HepG2 (cell line): ENCODE data around the gene EGFLAM. TPM values are rescaled to one million over a fixed set of nuclear protein-coding genes. Genes with fewer than 3 reads are reported as not detected.

Source experiments
- ATAC-seq: fragments of 200-7000 bp; cut with Tn5 transposase; 3 replicates; pipeline ENCODE4 v1.9.1; 2020; ENCODE audit warnings: mild to moderate bottlenecking, moderate library complexity
- BruUV-seq: library from RNA; stranded (reverse); fragments of 400-500 nt; replicated peaks from 2 replicates; lab custom pipeline; 2021; lab: Mats Ljungman, UMichigan
- CTCF ChIA-PET: fragments of 300-600 bp; formaldehyde crosslinking; extraction: SDS; loops from one replicate; lab custom pipeline; 2021; ENCODE audit warnings: low total read pairs, inconsistent platforms, low intra/inter-chr PET ratio; lab: Yijun Ruan, JAX
- POLR2A ChIA-PET: fragments of 350-600 bp; sonication (Branson Sonifier 250); formaldehyde crosslinking; loops from one replicate; lab custom pipeline; 2020; ENCODE audit warnings: antibody characterized with exemption, inconsistent platforms; lab: Yijun Ruan, JAX
- DNase-seq: peaks from one replicate; pipeline ENCODE4 v3.0.0-alpha.2; 2015; ENCODE audit warnings: low spot score
- FAIRE-seq: peaks from 3 replicates; lab custom pipeline; 2011; peaks lifted over from hg19 to GRCh38; lab: Jason Lieb, UNC
- H2AFZ ChIP-seq: one replicate; pipeline ENCODE4 v1.6.1; 2011; ENCODE audit warnings: low read length, inconsistent platforms
- H3K27ac ChIP-seq: fragments of 300-600 bp; 3 replicates; pipeline ENCODE4 v1.8.0; 2011; ENCODE audit warnings: mixed run types, mild to moderate bottlenecking, mixed read lengths, low read length, inconsistent platforms; ENCODE audit not compliant: insufficient read depth; ENCODE audit errors: extremely low read length
- H3K27me3 ChIP-seq, 2 experiments: fragments of 200-600 bp in 1 of 2; 2 replicates in 1 of 2; 3 replicates in 1 of 2; pipeline versions ENCODE4 v1.6.0 to v1.8.0; 2011; ENCODE audit warnings: low read length in 2 of 2, mild to moderate bottlenecking in 2 of 2, moderate library complexity in 2 of 2, inconsistent platforms in 1 of 2; ENCODE audit not compliant: insufficient read depth in 2 of 2, control insufficient read depth in 1 of 2
- H3K36me3 ChIP-seq, 2 experiments: fragments of 200-600 bp in 1 of 2; replicated peaks in 1 of 2; 2 replicates in 1 of 2; 3 replicates in 1 of 2; pipeline versions ENCODE4 v1.5.1 to v1.8.0; 2011; ENCODE audit warnings: low read length in 2 of 2, inconsistent platforms in 1 of 2; ENCODE audit not compliant: insufficient read depth in 2 of 2, control insufficient read depth in 1 of 2
- H3K4me1 ChIP-seq: 2 replicates; pipeline ENCODE4 v1.5.1; 2012; ENCODE audit warnings: low read length, inconsistent platforms; ENCODE audit not compliant: insufficient read depth
- H3K4me2 ChIP-seq: 2 replicates; pipeline ENCODE4 v1.6.0; 2011; ENCODE audit warnings: low read depth, low read length, inconsistent platforms
- H3K4me3 ChIP-seq, 3 experiments: fragments of 200-600 bp in 1 of 3; sonication (generic), shearing (Covaris generic) in 1 of 3; replicated peaks in 1 of 3; 2 replicates each; pipeline ENCODE4 v1.5.1; 2011 to 2016; ENCODE audit warnings: low read length in 3 of 3, inconsistent platforms in 2 of 3, low read depth in 2 of 3, mild to moderate bottlenecking in 2 of 3, control low read depth in 1 of 3, mixed read lengths in 1 of 3; ENCODE audit not compliant: insufficient read depth in 1 of 3
- H3K79me2 ChIP-seq: one replicate; pipeline ENCODE4 v1.6.1; 2011; ENCODE audit warnings: low read length, inconsistent platforms; ENCODE audit not compliant: insufficient read depth
- H3K9ac ChIP-seq: 2 replicates; pipeline ENCODE4 v1.6.0; 2011; ENCODE audit warnings: mild to moderate bottlenecking, low read depth, low read length, inconsistent platforms; ENCODE audit not compliant: insufficient read depth
- H3K9me3 ChIP-seq: 2 replicates; pipeline ENCODE4 v1.5.1; 2012; ENCODE audit warnings: mild to moderate bottlenecking, low read length
- H4K20me1 ChIP-seq: 2 replicates; pipeline ENCODE4 v1.6.0; 2011; ENCODE audit warnings: inconsistent platforms, mild to moderate bottlenecking, low read length, moderate library complexity; ENCODE audit not compliant: insufficient read depth
- BCL6 ChIP-seq: IDR thresholded peaks from 2 replicates; pipeline ENCODE4 v1.6.1; 2016; ENCODE audit warnings: missing genetic modification reagents, missing compliant biosample characterization
- FOXC1 ChIP-seq: sonication (generic); formaldehyde crosslinking; IDR thresholded peaks from 2 replicates; pipeline ENCODE4 v1.8.0; 2022; ENCODE audit warnings: mild to moderate bottlenecking, missing genetic modification reagents, borderline replicate concordance
- GZF1 ChIP-seq: sonication (generic); formaldehyde crosslinking; IDR thresholded peaks from 2 replicates; pipeline ENCODE4 v1.5.1; 2020; ENCODE audit warnings: mild to moderate bottlenecking, missing genetic modification reagents
- HDAC6 ChIP-seq: fragments of 200-600 bp; sonication (generic); IDR thresholded peaks from 2 replicates; pipeline ENCODE4 v1.7.0; 2017; ENCODE audit warnings: mild to moderate bottlenecking, antibody characterized with exemption, low read length, low read depth
- HMG20A ChIP-seq: IDR thresholded peaks from 2 replicates; pipeline ENCODE4 v1.6.1; 2016; ENCODE audit warnings: borderline replicate concordance
- HNF4G ChIP-seq, 2 experiments: sonication (generic) in 1 of 2; formaldehyde crosslinking in 1 of 2; IDR thresholded peaks; 2 replicates each; pipeline versions ENCODE4 v1.4.0 to v1.6.1; 2011 to 2020; ENCODE audit warnings: borderline replicate concordance in 2 of 2, low read depth in 2 of 2, mild to moderate bottlenecking in 2 of 2, low read length in 1 of 2, missing genetic modification reagents in 1 of 2, moderate library complexity in 1 of 2
- IKZF1 ChIP-seq: fragments of 450-650 bp; IDR thresholded peaks from 2 replicates; pipeline ENCODE4 v1.7.1; 2016
- KDM3A ChIP-seq: IDR thresholded peaks from 2 replicates; pipeline ENCODE4 v1.6.1; 2018; ENCODE audit warnings: low read depth, missing compliant biosample characterization
- MED13 ChIP-seq: sonication (generic); formaldehyde crosslinking; IDR thresholded peaks from 2 replicates; pipeline ENCODE4 v1.5.0; 2020; ENCODE audit warnings: missing genetic modification reagents
- MLLT10 ChIP-seq: sonication (generic); formaldehyde crosslinking; IDR thresholded peaks from 2 replicates; pipeline ENCODE4 v1.4.0; 2020; ENCODE audit warnings: missing genetic modification reagents
- MYNN ChIP-seq: sonication (generic); formaldehyde crosslinking; IDR thresholded peaks from 2 replicates; pipeline ENCODE4 v1.4.0; 2020; ENCODE audit warnings: mild to moderate bottlenecking, low read depth, missing genetic modification reagents
- NR2C2 ChIP-seq: sonication (generic); formaldehyde crosslinking; IDR thresholded peaks from 2 replicates; pipeline ENCODE4 v1.4.0; 2020; ENCODE audit warnings: missing genetic modification reagents, mild to moderate bottlenecking, moderate library complexity, borderline replicate concordance
- RFX3 ChIP-seq: IDR thresholded peaks from 2 replicates; pipeline ENCODE4 v1.6.1; 2016; ENCODE audit warnings: missing biosample characterization, missing genetic modification reagents
- THYN1 ChIP-seq: sonication (generic); formaldehyde crosslinking; IDR thresholded peaks from 2 replicates; pipeline ENCODE4 v1.8.1; 2023; ENCODE audit warnings: low read depth, mild to moderate bottlenecking, moderate library complexity, missing genetic modification reagents, borderline replicate concordance
- TOE1 ChIP-seq: sonication (generic); formaldehyde crosslinking; IDR thresholded peaks from 2 replicates; pipeline ENCODE4 v1.4.0; 2020; ENCODE audit warnings: mild to moderate bottlenecking, missing genetic modification reagents
- TSC22D2 ChIP-seq: sonication (generic); formaldehyde crosslinking; IDR thresholded peaks from 2 replicates; pipeline ENCODE4 v1.5.1; 2020; ENCODE audit warnings: missing genetic modification reagents, mild to moderate bottlenecking, borderline replicate concordance
- ZKSCAN1 ChIP-seq: fragments of 150-350 bp; IDR thresholded peaks from 2 replicates; pipeline ENCODE4 v1.6.1; 2014; ENCODE audit warnings: low read length
- ZNF672 ChIP-seq: sonication (generic); formaldehyde crosslinking; IDR thresholded peaks from 2 replicates; pipeline ENCODE4 v1.8.1; 2022; ENCODE audit warnings: missing genetic modification reagents
- ZNF816 ChIP-seq: sonication (generic); formaldehyde crosslinking; IDR thresholded peaks from 2 replicates; pipeline ENCODE4 v1.8.0; 2022; ENCODE audit warnings: missing genetic modification reagents, mild to moderate bottlenecking, borderline replicate concordance
- WGBS: methylation state at CpG from one replicate; pipeline ENCODE4 v1.1.6; 2017; ENCODE audit warnings: low lambda C conversion rate; 5-methylcytosine and 5-hydroxymethylcytosine counted together
- in situ Hi-C: cut with HindIII; loops from 2 replicates; pipeline ENCODE4 v1.10.0; 2017; ENCODE audit warnings: low pct_unique_long_range_greater_than_20kb; ENCODE audit not compliant: extremely low pct_ligation_motif_present
- intact Hi-C: fragments of 100-400 bp; cut with micrococcal nuclease; formaldehyde crosslinking; loops from one replicate; pipeline ENCODE4 v1.10.0; 2022; ENCODE audit not compliant: unreplicated experiment
- polyA plus RNA-seq, 8 experiments: library from polyadenylated mRNA; depleted of rRNA in 3 of 8; stranded (reverse) in 7 of 8; unstranded in 1 of 8; fragments of >200 nt; fragmentation: Illumina TruSeq in 4 of 8; extraction: Trizol in 4 of 8; gene quantifications; 2 replicates each; pipeline versions ENCODE4 v1.2.1 to v1.2.3, GENCODE V29; 2011 to 2016; ENCODE audit warnings: low read depth in 4 of 8, missing spikeins in 1 of 8, mixed read lengths in 1 of 8; ENCODE audit not compliant: insufficient read depth in 1 of 8
- total RNA-seq, 5 experiments: library from RNA; depleted of rRNA; stranded (reverse); fragments of >200 nt; fragmentation: Illumina TruSeq; extraction: Trizol; gene quantifications; 2 replicates each; pipeline ENCODE4 v1.2.3, GENCODE V29; 2016; ENCODE audit warnings: low read depth in 1 of 5
- TF ChIP-seq, protein P1 (sequence below): sonication (generic); formaldehyde crosslinking; IDR thresholded peaks from 2 replicates; pipeline ENCODE4 v1.4.0; 2020; ENCODE audit warnings: missing genetic modification reagents, borderline replicate concordance
- TF ChIP-seq, protein P2 (sequence below): sonication (generic); formaldehyde crosslinking; conservative IDR thresholded peaks from 2 replicates; pipeline ENCODE4 v1.4.0; 2020; ENCODE audit warnings: mild to moderate bottlenecking, missing genetic modification reagents, moderate library complexity

Gene EGFLAM
- total and polyA plus RNA-seq, 2 of the 13 experiments (the other 11 are each of a cell fraction or from before 2014, with no cell fraction given) = not detected

DNA sequence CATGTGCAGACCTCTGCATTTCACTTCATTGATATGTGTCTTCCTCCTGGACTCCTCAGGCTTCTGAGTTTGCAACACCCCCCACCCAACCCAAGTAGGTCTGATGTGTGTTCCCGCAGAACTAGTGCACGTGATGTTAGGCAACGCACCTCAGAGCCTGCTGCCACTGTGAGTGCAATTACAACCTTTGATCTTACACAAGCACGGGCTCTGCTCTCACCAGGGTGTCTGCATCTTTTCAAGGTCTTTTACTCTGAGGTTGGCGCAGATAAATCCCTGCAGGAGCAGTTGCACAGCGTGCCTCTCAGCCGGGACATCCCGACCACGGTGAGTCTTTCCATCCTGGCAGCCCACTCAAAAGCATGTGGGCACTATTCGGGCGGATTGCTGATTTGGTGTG is 80.1 kb downstream of the EGFLAM start:
- no peaks in the 10 kb centered on the region for H3K36me3 ChIP-seq
- H4K20me1 ChIP-seq = no peaks in the 10 kb centered on the region
- peak; percentile 95 for ATAC-seq
- no peak overlapping the region for H2AFZ ChIP-seq
- peak; percentile 60 for FAIRE-seq
- H3K4me3 ChIP-seq = no peak overlapping the region; a peak in 1 of 6 replicates
- H3K9ac ChIP-seq = no peak overlapping the region
- DNase-seq = peak; percentile 62
- no peak overlapping the region for H3K27ac ChIP-seq
- POLR2A ChIA-PET = no interaction called here
- H3K9me3 ChIP-seq = no peaks in the 10 kb centered on the region
- H3K4me1 ChIP-seq = peaks cover 18% of the 10 kb centered on the region
- no TSS peak for BruUV-seq
- H3K4me2 ChIP-seq = peak overlapping the region; percentile 32
- 0% methylated on average over 11 of the region's 11 CpGs for WGBS
- in situ Hi-C loops = no loop called here
- CTCF ChIA-PET = no interaction called here
- no peaks in the 10 kb centered on the region for H3K27me3 ChIP-seq
- intact Hi-C loops = no loop called here
- no peaks in the 10 kb centered on the region for H3K79me2 ChIP-seq
- TF ChIP-seq, protein P1, sequence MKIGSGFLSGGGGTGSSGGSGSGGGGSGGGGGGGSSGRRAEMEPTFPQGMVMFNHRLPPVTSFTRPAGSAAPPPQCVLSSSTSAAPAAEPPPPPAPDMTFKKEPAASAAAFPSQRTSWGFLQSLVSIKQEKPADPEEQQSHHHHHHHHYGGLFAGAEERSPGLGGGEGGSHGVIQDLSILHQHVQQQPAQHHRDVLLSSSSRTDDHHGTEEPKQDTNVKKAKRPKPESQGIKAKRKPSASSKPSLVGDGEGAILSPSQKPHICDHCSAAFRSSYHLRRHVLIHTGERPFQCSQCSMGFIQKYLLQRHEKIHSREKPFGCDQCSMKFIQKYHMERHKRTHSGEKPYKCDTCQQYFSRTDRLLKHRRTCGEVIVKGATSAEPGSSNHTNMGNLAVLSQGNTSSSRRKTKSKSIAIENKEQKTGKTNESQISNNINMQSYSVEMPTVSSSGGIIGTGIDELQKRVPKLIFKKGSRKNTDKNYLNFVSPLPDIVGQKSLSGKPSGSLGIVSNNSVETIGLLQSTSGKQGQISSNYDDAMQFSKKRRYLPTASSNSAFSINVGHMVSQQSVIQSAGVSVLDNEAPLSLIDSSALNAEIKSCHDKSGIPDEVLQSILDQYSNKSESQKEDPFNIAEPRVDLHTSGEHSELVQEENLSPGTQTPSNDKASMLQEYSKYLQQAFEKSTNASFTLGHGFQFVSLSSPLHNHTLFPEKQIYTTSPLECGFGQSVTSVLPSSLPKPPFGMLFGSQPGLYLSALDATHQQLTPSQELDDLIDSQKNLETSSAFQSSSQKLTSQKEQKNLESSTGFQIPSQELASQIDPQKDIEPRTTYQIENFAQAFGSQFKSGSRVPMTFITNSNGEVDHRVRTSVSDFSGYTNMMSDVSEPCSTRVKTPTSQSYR = peak; percentile 61; the same call in 1 of the 2 replicates
- TF ChIP-seq TOE1 (CRISPR knock-in tag) (no peak), FOXC1 (no peak), RFX3 (CRISPR knock-in tag) (no peak), THYN1 (CRISPR knock-in tag) (no peak), MLLT10 (no peak), HMG20A (CRISPR knock-in tag) (0 out of 2 replicates have a peak, but pooled peaks have one; percentile 26), KDM3A (CRISPR knock-in tag) (no peak), HDAC6 (no peak), IKZF1 (no peak), ZNF672 (0 out of 2 replicates have a peak, but pooled peaks have one; percentile 29), ZNF816 (no peak), TSC22D2 (CRISPR knock-in tag) (no peak), NR2C2 (CRISPR knock-in tag) (no peak), MED13 (CRISPR knock-in tag) (no peak), MYNN (CRISPR knock-in tag) (no peak), BCL6 (CRISPR knock-in tag) (peak; percentile 38; the same call in 1 of the 2 replicates), GZF1 (CRISPR knock-in tag) (no peak), ZKSCAN1 (peak; percentile 74; the same call in 1 of the 2 replicates), HNF4G (IDR thresholded peaks at IDR 0.05; ENCODE audit: borderline replicate concordance, low read depth, low read length) (peak; percentile 80), HNF4G (CRISPR knock-in tag; IDR thresholded peaks at IDR 0.05; ENCODE audit: borderline replicate concordance, low read depth) (no peak)
- TF ChIP-seq, protein P2, sequence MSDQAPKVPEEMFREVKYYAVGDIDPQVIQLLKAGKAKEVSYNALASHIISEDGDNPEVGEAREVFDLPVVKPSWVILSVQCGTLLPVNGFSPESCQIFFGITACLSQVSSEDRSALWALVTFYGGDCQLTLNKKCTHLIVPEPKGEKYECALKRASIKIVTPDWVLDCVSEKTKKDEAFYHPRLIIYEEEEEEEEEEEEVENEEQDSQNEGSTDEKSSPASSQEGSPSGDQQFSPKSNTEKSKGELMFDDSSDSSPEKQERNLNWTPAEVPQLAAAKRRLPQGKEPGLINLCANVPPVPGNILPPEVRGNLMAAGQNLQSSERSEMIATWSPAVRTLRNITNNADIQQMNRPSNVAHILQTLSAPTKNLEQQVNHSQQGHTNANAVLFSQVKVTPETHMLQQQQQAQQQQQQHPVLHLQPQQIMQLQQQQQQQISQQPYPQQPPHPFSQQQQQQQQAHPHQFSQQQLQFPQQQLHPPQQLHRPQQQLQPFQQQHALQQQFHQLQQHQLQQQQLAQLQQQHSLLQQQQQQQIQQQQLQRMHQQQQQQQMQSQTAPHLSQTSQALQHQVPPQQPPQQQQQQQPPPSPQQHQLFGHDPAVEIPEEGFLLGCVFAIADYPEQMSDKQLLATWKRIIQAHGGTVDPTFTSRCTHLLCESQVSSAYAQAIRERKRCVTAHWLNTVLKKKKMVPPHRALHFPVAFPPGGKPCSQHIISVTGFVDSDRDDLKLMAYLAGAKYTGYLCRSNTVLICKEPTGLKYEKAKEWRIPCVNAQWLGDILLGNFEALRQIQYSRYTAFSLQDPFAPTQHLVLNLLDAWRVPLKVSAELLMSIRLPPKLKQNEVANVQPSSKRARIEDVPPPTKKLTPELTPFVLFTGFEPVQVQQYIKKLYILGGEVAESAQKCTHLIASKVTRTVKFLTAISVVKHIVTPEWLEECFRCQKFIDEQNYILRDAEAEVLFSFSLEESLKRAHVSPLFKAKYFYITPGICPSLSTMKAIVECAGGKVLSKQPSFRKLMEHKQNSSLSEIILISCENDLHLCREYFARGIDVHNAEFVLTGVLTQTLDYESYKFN (CRISPR knock-in tag) = peak; percentile 39; the same call in 1 of the 2 replicates
